GM21528 (cell line): ENCODE data around the gene UBE3B.

Experiments
- ATAC-seq: cut with Tn5 transposase; IDR thresholded peaks from one replicate; pipeline ENCODE4 v1.9.1; 2021; ENCODE audit warnings: mild to moderate bottlenecking, moderate library complexity; ENCODE audit not compliant: unreplicated experiment, low FRiP score

Gene UBE3B

GRCh38 chr12:109448707-109449390 is 28.6 kb upstream of the UBE3B start:
- ATAC-seq = no peak

GRCh38 chr12:109449845-109450532 is 27.4 kb upstream of the UBE3B start:
- no peak for ATAC-seq

- ATAC-seq = no peak
These were observed 26.5 kb upstream of the UBE3B start for GRCh38 chr12:109450980-109451379.

- no peak for ATAC-seq
These were observed 26.0 kb upstream of the UBE3B start for GRCh38 chr12:109451400-109451799.

GRCh38 chr12:109452489-109452888 is 24.9 kb upstream of the UBE3B start:
- ATAC-seq = no peak

- no peak for ATAC-seq
These were observed 21.7 kb upstream of the UBE3B start for GRCh38 chr12:109455706-109456105.

GRCh38 chr12:109458086-109458485 is 19.3 kb upstream of the UBE3B start:
- ATAC-seq = no peak

- ATAC-seq = no peak
These were observed 18.6 kb upstream of the UBE3B start for GRCh38 chr12:109458771-109459208.

- no peak for ATAC-seq
These were observed 18.2 kb upstream of the UBE3B start for GRCh38 chr12:109459247-109459646.

GRCh38 chr12:109460538-109460937 is 16.9 kb upstream of the UBE3B start:
- no peak for ATAC-seq

GRCh38 chr12:109461049-109461845 is 16.2 kb upstream of the UBE3B start:
- ATAC-seq = no peak

- no peak for ATAC-seq
These were observed 15.3 kb upstream of the UBE3B start for GRCh38 chr12:109461846-109462756.

- ATAC-seq = no peak
These were observed 14.4 kb upstream of the UBE3B start for GRCh38 chr12:109462868-109463692.

- no peak for ATAC-seq
These were observed 13.7 kb upstream of the UBE3B start for GRCh38 chr12:109463756-109464155.

- ATAC-seq = no peak
These were observed 12.6 kb upstream of the UBE3B start for GRCh38 chr12:109464642-109465351.

GRCh38 chr12:109466305-109466704 is 11.1 kb upstream of the UBE3B start:
- no peak for ATAC-seq

GRCh38 chr12:109466821-109467220 is 10.6 kb upstream of the UBE3B start:
- ATAC-seq = no peak

- no peak for ATAC-seq
These were observed 9.3 kb upstream of the UBE3B start for GRCh38 chr12:109467978-109468676.
